T-helper 2 cell treated with Interferon-gamma antibody and Interleukin-4, amounts not matched to agents 5 μg/mL and 100 μg/mL, for 36 hours (primary cell): ENCODE measurements around the gene AKIRIN2.
A peak's percentile ranks its signal among the peaks of the same experiment; 100 is the strongest.
"Not testable (repeated sequence)": the region's sequence is repeated elsewhere in the genome, so short reads cannot be mapped to it uniquely, and the experiment has no call there.

Experiments
- DNase-seq: peaks from one replicate; pipeline ENCODE4 v3.0.0; 2021; ENCODE audit warnings: low spot score
- H3K27ac Mint-ChIP-seq: one replicate; pipeline ENCODE4 v1.8.0; 2021; ENCODE audit warnings: mild to moderate bottlenecking, mixed read lengths
- H3K27me3 Mint-ChIP-seq: one replicate; pipeline ENCODE4 v1.8.0; 2021; ENCODE audit warnings: low read depth, mixed read lengths
- H3K36me3 Mint-ChIP-seq: one replicate; pipeline ENCODE4 v1.8.0; 2021; ENCODE audit warnings: low read depth, mixed read lengths
- H3K4me1 Mint-ChIP-seq: one replicate; pipeline ENCODE4 v1.8.0; 2021; ENCODE audit warnings: low read depth, mixed read lengths
- H3K4me3 Mint-ChIP-seq: one replicate; pipeline ENCODE4 v1.8.0; 2022; ENCODE audit warnings: mild to moderate bottlenecking, moderate library complexity, mixed read lengths
- H3K9me3 Mint-ChIP-seq: one replicate; pipeline ENCODE4 v1.8.0; 2021; ENCODE audit warnings: mixed read lengths

Gene AKIRIN2

DNA sequence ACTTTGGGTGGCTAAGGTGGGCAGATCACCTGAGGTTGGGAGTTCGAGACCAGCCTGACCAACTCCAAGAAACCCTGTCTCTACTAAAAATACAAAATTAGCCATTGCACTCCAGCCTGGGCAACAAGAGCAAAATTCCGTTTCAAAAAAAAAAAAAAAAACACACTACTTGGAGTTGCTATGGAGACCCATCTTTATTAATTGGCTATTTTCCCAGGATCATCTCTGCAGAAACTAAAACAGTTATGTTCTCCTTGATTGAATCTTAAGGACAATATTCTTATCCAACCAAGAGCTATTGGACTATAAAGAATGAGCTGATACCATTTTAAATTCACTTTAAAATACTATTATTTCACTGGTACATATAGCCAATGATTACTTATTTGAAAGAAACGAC lies 14.7 kb downstream of the AKIRIN2 start:
- no peak overlapping the region for H3K27ac Mint-ChIP-seq
- peaks cover 22% of the 10 kb centered on the region for H3K36me3 Mint-ChIP-seq
- no peak overlapping the region for H3K4me3 Mint-ChIP-seq
- no peaks in the 10 kb centered on the region for H3K9me3 Mint-ChIP-seq
- DNase-seq = no peak
- H3K27me3 Mint-ChIP-seq = no peaks in the 10 kb centered on the region
- peaks cover 13% of the 10 kb centered on the region for H3K4me1 Mint-ChIP-seq

DNA sequence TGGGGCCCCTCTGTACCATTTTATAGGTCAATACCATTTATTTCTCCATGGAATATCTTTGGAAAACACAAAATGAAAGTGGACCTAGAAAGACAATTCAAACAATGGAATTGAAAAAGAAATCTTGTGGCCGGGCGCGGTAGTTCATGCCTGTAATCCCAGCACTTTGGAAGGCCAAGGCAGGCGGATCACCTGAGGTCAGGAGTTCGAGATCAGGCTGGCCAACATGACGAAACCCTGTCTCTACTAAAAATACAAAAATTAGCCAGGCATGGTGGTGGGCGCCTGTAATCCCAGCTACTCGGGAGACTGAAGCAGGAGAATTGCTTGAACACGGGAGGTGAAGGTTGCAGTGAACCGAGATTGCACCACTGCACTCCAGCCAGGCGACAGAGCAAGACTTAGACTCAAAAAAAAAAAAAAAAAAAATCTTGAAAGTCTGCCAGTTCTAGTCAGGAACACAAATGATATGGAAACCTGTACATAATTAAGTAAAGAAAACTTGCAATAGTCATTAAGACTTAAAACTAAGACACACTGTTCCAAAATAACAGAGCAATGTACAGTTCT lies 15.3 kb downstream of the AKIRIN2 start:
- H3K9me3 Mint-ChIP-seq, H3K27ac Mint-ChIP-seq, H3K27me3 Mint-ChIP-seq, H3K4me3 Mint-ChIP-seq, DNase-seq: not testable (repeated sequence)
- Mint-ChIP-seq H3K4me1 (peaks cover 18% of the 10 kb centered on the region), H3K36me3 (peaks cover 24% of the 10 kb centered on the region)

DNA sequence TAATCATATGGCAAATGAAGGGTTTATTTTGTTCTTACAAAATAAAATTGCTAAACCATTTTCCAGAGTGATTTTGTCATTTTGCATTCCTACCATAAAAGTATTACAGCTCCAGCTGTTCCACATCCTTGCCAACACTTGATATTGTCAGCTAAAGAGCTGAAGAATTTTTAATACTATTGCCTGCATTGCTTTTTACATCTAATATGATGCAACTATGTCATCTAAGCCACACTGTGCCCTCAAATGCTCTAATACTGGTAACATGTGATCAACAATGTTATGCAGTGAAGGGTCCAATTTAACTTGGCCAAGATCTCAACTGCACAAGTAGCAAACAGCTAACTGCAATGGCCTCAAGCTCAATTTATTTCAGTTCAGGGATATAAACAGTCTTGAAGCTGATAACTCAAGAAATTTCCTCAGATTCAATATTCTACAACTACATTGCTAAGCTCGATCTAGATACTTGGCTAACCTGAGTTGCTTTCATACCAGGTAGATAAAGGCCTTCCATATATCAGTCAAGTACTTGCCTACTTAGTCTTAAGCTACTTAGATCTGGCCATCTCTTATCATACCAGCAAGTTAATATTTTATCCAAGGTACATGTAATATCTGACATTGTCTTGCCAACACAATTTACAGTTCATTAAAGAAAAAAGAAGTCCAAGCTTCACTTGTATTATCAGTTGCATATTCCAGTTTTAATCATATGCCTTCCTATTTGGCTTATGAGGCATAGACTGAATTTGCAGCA lies 17.0 kb downstream of the AKIRIN2 start:
- no peak for DNase-seq
- H3K4me3 Mint-ChIP-seq = no peak overlapping the region
- no peaks in the 10 kb centered on the region for H3K27me3 Mint-ChIP-seq
- H3K4me1 Mint-ChIP-seq = peaks cover 14% of the 10 kb centered on the region
- H3K9me3 Mint-ChIP-seq = no peaks in the 10 kb centered on the region
- peaks cover 22% of the 10 kb centered on the region for H3K36me3 Mint-ChIP-seq
- H3K27ac Mint-ChIP-seq = no peak overlapping the region

DNA sequence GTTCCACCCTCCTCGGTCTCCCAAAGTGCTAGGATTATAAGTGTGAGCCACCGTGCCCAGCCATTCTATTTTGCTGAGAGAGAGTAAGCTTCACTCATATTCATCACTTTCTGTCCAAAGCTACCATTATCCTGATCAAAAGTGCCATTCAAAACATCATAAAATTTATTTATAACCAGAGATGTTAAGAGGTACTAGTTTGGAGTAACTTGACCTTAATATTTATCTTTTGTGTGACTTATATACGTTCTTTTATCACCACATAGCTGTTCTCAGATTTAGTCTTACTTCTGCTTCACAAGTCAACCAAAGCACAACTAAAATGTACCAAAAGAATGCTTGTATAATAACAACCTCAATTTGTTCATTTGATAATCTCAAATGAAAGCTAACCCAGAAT lies 18.1 kb downstream of the AKIRIN2 start:
- Mint-ChIP-seq H3K4me3 (no peak overlapping the region), H3K27ac (no peak overlapping the region), H3K4me1 (peaks cover 16% of the 10 kb centered on the region), H3K9me3 (no peaks in the 10 kb centered on the region), H3K36me3 (peaks cover 25% of the 10 kb centered on the region), H3K27me3 (no peaks in the 10 kb centered on the region)
- no peak for DNase-seq

DNA sequence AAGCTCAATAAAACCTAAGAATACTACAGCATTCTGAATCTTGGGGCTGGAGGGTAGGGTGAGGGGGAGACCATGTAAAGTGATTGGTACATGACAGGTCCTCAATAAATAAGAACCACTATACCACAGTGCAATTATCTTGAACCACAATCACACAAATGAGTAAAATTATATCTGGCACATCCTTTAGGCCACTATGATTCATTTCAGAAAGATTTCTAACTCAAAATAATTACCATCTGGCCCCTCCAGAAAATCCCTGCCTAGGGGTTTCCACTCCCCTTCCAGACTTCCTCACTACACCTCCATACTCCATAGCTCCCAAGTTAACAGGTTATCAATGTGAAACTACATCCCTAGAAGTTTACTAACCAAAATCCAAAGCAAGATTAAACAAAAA lies 19.7 kb downstream of the AKIRIN2 start:
- DNase-seq = no peak
- H3K9me3 Mint-ChIP-seq = no peaks in the 10 kb centered on the region
- H3K27me3 Mint-ChIP-seq = no peaks in the 10 kb centered on the region
- H3K4me3 Mint-ChIP-seq = no peak overlapping the region
- peaks cover 35% of the 10 kb centered on the region for H3K36me3 Mint-ChIP-seq
- peaks cover 20% of the 10 kb centered on the region for H3K4me1 Mint-ChIP-seq
- H3K27ac Mint-ChIP-seq = no peak overlapping the region

DNA sequence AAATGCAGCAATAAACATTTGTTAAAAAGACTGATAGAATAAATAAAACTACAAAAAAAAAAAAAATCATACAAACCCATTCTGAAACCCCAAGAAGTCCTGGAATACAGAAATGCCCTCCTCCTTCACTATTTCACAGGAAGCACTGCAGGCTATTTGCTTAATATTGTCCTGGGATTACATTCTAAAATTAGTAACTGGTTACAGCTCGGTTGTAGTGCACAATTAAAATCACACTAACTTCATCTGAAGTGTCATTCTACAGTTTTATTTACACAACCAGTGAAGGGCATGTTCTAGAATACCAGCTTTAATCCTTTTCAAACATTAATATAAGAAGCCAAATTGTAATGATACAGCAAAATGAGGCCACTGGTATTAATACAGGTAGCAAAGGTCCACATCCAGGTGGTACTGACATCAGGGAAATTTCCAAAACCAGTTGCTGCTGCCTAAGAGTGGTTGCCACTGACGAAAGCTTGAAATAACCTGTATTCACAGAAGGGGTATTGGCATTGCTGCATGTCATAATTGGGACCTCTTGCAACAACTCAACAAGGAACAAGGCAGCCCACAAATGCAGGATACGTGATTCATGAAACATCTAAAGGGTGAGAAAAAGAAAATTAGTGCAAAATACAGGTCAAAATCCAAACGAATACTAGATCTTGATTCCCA lies 26.9 kb downstream of the AKIRIN2 start:
- H3K9me3 Mint-ChIP-seq = no peaks in the 10 kb centered on the region
- H3K4me1 Mint-ChIP-seq = peaks cover 14% of the 10 kb centered on the region
- no peaks in the 10 kb centered on the region for H3K27me3 Mint-ChIP-seq
- no peak for DNase-seq
- H3K27ac Mint-ChIP-seq = no peak overlapping the region
- H3K4me3 Mint-ChIP-seq = no peak overlapping the region
- H3K36me3 Mint-ChIP-seq = peaks cover 57% of the 10 kb centered on the region

GRCh38 chr6:87674290-87674689 lies 27.7 kb downstream of the AKIRIN2 start:
- no peak for DNase-seq
- H3K9me3 Mint-ChIP-seq = no peaks in the 10 kb centered on the region
- H3K4me3 Mint-ChIP-seq = no peak overlapping the region
- no peaks in the 10 kb centered on the region for H3K27me3 Mint-ChIP-seq
- peaks cover 12% of the 10 kb centered on the region for H3K4me1 Mint-ChIP-seq
- no peak overlapping the region for H3K27ac Mint-ChIP-seq
- H3K36me3 Mint-ChIP-seq = peaks cover 57% of the 10 kb centered on the region

- H3K4me1 Mint-ChIP-seq = peaks cover 12% of the 10 kb centered on the region
- H3K27me3 Mint-ChIP-seq = no peaks in the 10 kb centered on the region
- peaks cover 53% of the 10 kb centered on the region for H3K36me3 Mint-ChIP-seq
- no peak overlapping the region for H3K4me3 Mint-ChIP-seq
- no peaks in the 10 kb centered on the region for H3K9me3 Mint-ChIP-seq
- no peak for DNase-seq
- H3K27ac Mint-ChIP-seq = no peak overlapping the region
Observed at GRCh38 chr6:87673237-87673636, 28.8 kb downstream of the AKIRIN2 start.

DNA sequence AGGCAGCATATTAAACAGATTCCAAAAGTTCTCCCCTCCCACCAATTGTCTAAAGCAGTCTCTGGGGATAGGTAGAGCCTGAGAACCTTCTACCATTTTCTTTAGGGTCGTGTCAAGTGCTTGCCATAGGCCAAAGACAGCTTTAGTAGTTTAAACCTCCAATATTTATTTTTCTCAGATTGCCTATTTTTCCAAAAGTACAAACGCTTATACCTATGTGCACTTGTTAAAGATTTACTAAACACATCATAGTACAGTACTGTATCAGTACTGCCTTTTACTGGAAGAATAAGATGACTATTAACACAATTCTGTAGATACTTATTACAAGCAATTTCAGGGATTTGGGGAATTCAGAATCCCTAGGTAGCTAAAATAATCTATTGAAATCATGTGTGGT lies 29.4 kb downstream of the AKIRIN2 start:
- Mint-ChIP-seq H3K9me3 (no peaks in the 10 kb centered on the region), H3K4me3 (no peak overlapping the region), H3K27me3 (no peaks in the 10 kb centered on the region), H3K36me3 (peaks cover 52% of the 10 kb centered on the region), H3K27ac (no peak overlapping the region), H3K4me1 (peaks cover 9% of the 10 kb centered on the region)
- DNase-seq = no peak

- Mint-ChIP-seq H3K4me1 (peaks cover 9% of the 10 kb centered on the region), H3K27ac (no peak overlapping the region), H3K27me3 (no peaks in the 10 kb centered on the region), H3K4me3 (no peak overlapping the region), H3K36me3 (peaks cover 49% of the 10 kb centered on the region), H3K9me3 (no peaks in the 10 kb centered on the region)
- no peak for DNase-seq
Observed at GRCh38 chr6:87671555-87672029, 30.4 kb downstream of the AKIRIN2 start.

DNA sequence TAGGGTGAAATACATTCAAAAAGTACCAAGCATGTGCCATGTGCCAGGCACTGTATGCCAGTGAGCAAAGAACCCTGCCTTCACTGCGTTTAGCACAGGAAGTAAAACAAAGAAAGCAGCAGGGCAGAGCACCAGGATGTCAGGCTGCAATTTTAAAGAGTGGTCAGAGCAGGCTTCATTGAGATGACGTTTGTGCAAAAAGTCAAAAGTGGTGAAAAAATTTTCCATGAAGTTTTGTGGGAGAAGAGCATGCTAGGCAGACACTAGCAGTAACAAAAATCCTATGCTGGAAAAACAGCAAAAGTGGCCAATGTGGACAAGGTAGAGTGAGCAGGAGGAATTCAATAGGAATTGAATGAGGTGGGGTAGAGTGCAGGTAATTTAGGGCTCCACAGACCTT lies 31.3 kb downstream of the AKIRIN2 start:
- peaks cover 45% of the 10 kb centered on the region for H3K36me3 Mint-ChIP-seq
- no peaks in the 10 kb centered on the region for H3K27me3 Mint-ChIP-seq
- H3K9me3 Mint-ChIP-seq = no peaks in the 10 kb centered on the region
- H3K4me1 Mint-ChIP-seq = peaks cover 9% of the 10 kb centered on the region
- H3K27ac Mint-ChIP-seq = peak overlapping the region; percentile 4
- no peak for DNase-seq
- no peak overlapping the region for H3K4me3 Mint-ChIP-seq

- Mint-ChIP-seq H3K36me3 (peaks cover 31% of the 10 kb centered on the region), H3K9me3 (no peaks in the 10 kb centered on the region), H3K27ac (no peak overlapping the region), H3K4me3 (no peak overlapping the region), H3K4me1 (peaks cover 9% of the 10 kb centered on the region), H3K27me3 (no peaks in the 10 kb centered on the region)
- DNase-seq = no peak
Observed at GRCh38 chr6:87669051-87669450, 33.0 kb downstream of the AKIRIN2 start.

- H3K27me3 Mint-ChIP-seq = no peaks in the 10 kb centered on the region
- H3K4me3 Mint-ChIP-seq = no peak overlapping the region
- peaks cover 35% of the 10 kb centered on the region for H3K36me3 Mint-ChIP-seq
- DNase-seq = no peak
- no peaks in the 10 kb centered on the region for H3K9me3 Mint-ChIP-seq
- H3K4me1 Mint-ChIP-seq = peaks cover 9% of the 10 kb centered on the region
- H3K27ac Mint-ChIP-seq = no peak overlapping the region
Observed at GRCh38 chr6:87668013-87668412, 34.0 kb downstream of the AKIRIN2 start.

GRCh38 chr6:87667032-87667431 lies 35.0 kb downstream of the AKIRIN2 start:
- Mint-ChIP-seq H3K27me3 (no peaks in the 10 kb centered on the region), H3K9me3 (no peaks in the 10 kb centered on the region), H3K4me3 (no peak overlapping the region), H3K4me1 (peaks cover 9% of the 10 kb centered on the region), H3K27ac (no peak overlapping the region), H3K36me3 (peaks cover 31% of the 10 kb centered on the region)
- no peak for DNase-seq
